ENCODE measurements around the gene COL9A3. TPM values are rescaled to one million over a fixed set of nuclear protein-coding genes. Genes with fewer than 3 reads are reported as not detected.
A peak's percentile ranks its signal among the peaks of the same experiment; 100 is the strongest.

COL9A3 gene
- total RNA-seq, 1 donor from 2014 or later: 10.5 TPM

DNA sequence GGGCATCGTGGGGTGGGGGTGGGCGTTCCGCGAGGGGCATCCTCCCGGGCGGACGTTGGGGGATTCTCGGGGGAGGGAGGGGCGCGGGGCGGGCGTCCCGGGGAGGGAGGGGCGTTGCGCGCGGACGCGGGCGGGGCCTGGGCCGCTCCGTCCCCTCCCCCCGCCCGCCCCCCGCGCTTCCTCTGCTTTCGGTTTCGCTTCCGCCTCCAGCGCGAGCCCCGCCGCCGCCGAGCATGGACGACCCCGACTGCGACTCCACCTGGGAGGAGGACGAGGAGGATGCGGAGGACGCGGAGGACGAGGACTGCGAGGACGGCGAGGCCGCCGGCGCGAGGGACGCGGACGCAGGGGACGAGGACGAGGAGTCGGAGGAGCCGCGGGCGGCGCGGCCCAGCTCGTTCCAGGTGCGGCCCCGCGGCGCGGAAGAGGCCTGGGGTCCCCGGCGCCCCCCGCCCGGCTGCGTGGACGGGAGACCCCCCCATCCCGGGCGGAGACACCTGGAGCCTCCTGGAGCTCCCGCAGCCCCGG, 12.2 kb upstream of the COL9A3 start, which contains the start of gene OGFR:
TSS of gene OGFR (plus strand) at position 209 of the 528 bp plus-strand sequence. CDS start at position 234, 25 bp downstream.
- H3K4me2 ChIP-seq: peak within 1 kb of the TSS; percentile 87
- H3K9ac ChIP-seq: no peak within 1 kb of the TSS
- H4K20me1 ChIP-seq (ENCODE audit: low read depth): peaks cover 36% of the 10 kb centered on the region
- TF ChIP-seq, protein P1, sequence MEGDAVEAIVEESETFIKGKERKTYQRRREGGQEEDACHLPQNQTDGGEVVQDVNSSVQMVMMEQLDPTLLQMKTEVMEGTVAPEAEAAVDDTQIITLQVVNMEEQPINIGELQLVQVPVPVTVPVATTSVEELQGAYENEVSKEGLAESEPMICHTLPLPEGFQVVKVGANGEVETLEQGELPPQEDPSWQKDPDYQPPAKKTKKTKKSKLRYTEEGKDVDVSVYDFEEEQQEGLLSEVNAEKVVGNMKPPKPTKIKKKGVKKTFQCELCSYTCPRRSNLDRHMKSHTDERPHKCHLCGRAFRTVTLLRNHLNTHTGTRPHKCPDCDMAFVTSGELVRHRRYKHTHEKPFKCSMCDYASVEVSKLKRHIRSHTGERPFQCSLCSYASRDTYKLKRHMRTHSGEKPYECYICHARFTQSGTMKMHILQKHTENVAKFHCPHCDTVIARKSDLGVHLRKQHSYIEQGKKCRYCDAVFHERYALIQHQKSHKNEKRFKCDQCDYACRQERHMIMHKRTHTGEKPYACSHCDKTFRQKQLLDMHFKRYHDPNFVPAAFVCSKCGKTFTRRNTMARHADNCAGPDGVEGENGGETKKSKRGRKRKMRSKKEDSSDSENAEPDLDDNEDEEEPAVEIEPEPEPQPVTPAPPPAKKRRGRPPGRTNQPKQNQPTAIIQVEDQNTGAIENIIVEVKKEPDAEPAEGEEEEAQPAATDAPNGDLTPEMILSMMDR (IDR thresholded peaks at IDR 0.05): no peak
- TF ChIP-seq EZH2 (IDR thresholded peaks at IDR 0.05): no peak
- H3K27ac ChIP-seq: no peak within 1 kb of the TSS
- DNase-seq (ENCODE audit: low spot score): peak; percentile 74
- no peaks in the 10 kb centered on the region for H3K79me2 ChIP-seq (ENCODE audit: low read depth)
- peak within 1 kb of the TSS; percentile 90 for H3K4me3 Mint-ChIP-seq
- no peaks in the 10 kb centered on the region for H3K36me3 ChIP-seq
- no peaks in the 10 kb centered on the region for H3K9me3 ChIP-seq (ENCODE audit: low read depth)
- peaks cover 4% of the 10 kb centered on the region for H3K36me3 Mint-ChIP-seq
- H3K27ac Mint-ChIP-seq: no peak within 1 kb of the TSS
- H3K9me3 Mint-ChIP-seq: no peaks in the 10 kb centered on the region
- peaks cover 21% of the 10 kb centered on the region for H3K27me3 Mint-ChIP-seq (ENCODE audit: insufficient read depth, low read depth)
- peaks cover 13% of the 10 kb centered on the region for H3K4me1 ChIP-seq
- peaks cover 38% of the 10 kb centered on the region for H3F3A ChIP-seq (ENCODE audit: low read depth)
- peak within 1 kb of the TSS; percentile 83 for H3K4me3 ChIP-seq
- H3K27me3 ChIP-seq: peaks cover 22% of the 10 kb centered on the region
- peak within 1 kb of the TSS; percentile 77 for H2AFZ ChIP-seq (replicated peaks)
- peaks cover 32% of the 10 kb centered on the region for H3K4me1 Mint-ChIP-seq

DNA sequence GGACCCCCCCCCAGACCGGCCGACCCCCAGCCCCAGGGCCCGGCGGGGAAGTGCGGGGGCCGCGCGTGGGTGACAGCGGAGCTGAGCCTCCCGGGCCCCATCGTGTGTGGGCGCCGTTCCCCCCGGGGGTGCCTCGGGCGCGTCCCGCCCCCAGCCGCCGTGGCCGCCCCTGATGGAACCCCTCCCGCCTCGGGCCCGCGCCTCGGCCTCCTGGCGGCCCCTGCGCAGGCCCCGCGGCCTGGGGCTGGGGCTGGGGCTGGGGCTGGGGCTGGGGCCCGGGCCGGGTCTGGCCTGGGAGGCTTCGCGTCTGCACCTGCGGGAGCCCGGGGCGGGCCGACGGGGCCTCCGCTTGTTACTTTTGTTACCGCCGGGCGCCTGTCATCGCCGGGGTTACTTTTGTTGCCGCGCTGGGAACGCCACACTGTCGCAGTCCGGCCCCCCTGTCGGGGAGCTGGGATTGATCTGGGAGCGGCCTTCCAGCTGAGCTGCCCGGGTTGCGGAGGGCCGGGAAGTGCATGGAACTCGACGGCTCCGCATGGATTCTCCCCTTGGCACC, 11.6 kb upstream of the COL9A3 start:
- H3F3A ChIP-seq (ENCODE audit: low read depth): peaks cover 38% of the 10 kb centered on the region
- H3K4me3 ChIP-seq: peak overlapping the region; percentile 83
- peaks cover 17% of the 10 kb centered on the region for H3K27me3 Mint-ChIP-seq (ENCODE audit: insufficient read depth, low read depth)
- peaks cover 29% of the 10 kb centered on the region for H3K4me1 Mint-ChIP-seq
- H3K27ac ChIP-seq: no peak overlapping the region
- peaks cover 13% of the 10 kb centered on the region for H3K4me1 ChIP-seq
- no peak overlapping the region for H3K27ac Mint-ChIP-seq
- no peaks in the 10 kb centered on the region for H3K9me3 Mint-ChIP-seq
- H2AFZ ChIP-seq (replicated peaks): no peak overlapping the region
- H3K9me3 ChIP-seq (ENCODE audit: low read depth): no peaks in the 10 kb centered on the region
- peak overlapping the region; percentile 85 for H3K4me3 Mint-ChIP-seq
- H3K36me3 Mint-ChIP-seq: peaks cover 1% of the 10 kb centered on the region
- no peak overlapping the region for H3K9ac ChIP-seq
- TF ChIP-seq EZH2 (IDR thresholded peaks at IDR 0.05): no peak
- no peak for TF ChIP-seq EZH2phosphoT487 (IDR thresholded peaks at IDR 0.05)
- TF ChIP-seq, protein P1 (IDR thresholded peaks at IDR 0.05): no peak
- no peaks in the 10 kb centered on the region for H3K36me3 ChIP-seq
- peaks cover 37% of the 10 kb centered on the region for H4K20me1 ChIP-seq (ENCODE audit: low read depth)
- H3K4me2 ChIP-seq: peak overlapping the region; percentile 87
- H3K27me3 ChIP-seq: peaks cover 22% of the 10 kb centered on the region
- peak; percentile 74 for DNase-seq (ENCODE audit: low spot score)
- no peaks in the 10 kb centered on the region for H3K79me2 ChIP-seq (ENCODE audit: low read depth)

DNA sequence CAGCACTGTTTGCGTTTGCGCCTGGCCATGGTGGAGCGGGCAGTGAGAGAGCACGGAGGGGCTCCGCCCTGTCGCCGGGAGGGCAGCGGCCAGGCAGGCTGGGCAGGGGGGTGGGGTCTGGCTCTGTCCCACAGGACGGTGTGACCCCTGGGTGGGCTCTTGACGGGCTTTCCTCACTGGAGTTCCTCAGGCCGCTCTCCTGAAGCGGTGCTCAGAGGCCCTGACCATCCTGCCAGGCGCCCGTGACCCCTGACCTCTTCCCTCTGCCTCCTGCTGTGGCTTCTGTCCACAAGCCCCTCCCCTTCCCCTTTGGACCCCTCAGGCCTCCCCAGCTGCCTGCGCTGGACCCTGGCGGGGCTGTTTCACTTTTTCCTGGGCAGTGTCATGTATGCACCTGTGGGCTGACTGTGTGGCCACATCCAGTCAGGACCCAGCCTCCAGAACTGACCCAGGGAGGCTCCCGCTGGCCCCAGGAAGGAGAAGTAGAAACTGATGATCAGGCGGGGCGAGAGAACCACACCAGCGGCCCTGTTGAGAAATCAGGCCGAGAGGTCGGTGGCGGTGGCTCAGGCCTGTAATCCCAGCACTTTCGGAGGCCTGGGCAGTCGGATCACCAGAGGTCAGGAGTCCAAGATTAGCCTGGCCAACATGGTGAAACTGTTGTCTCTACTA, 11.0 kb upstream of the COL9A3 start:
- Mint-ChIP-seq H3K9me3 (no peaks in the 10 kb centered on the region), H3K27ac (peak overlapping the region; percentile 60), H3K27me3 (ENCODE audit: insufficient read depth, low read depth) (peaks cover 17% of the 10 kb centered on the region), H3K4me1 (peaks cover 28% of the 10 kb centered on the region), H3K36me3 (no peaks in the 10 kb centered on the region), H3K4me3 (peak overlapping the region; percentile 85)
- H3F3A ChIP-seq (ENCODE audit: low read depth): peaks cover 38% of the 10 kb centered on the region
- H3K4me3 ChIP-seq: peak overlapping the region; percentile 83
- no peak for TF ChIP-seq EZH2 (IDR thresholded peaks at IDR 0.05)
- TF ChIP-seq EZH2phosphoT487 (IDR thresholded peaks at IDR 0.05): no peak
- TF ChIP-seq, protein P1 (IDR thresholded peaks at IDR 0.05): no peak
- H3K9me3 ChIP-seq (ENCODE audit: low read depth): no peaks in the 10 kb centered on the region
- H3K27ac ChIP-seq: no peak overlapping the region
- H3K79me2 ChIP-seq (ENCODE audit: low read depth): no peaks in the 10 kb centered on the region
- peaks cover 22% of the 10 kb centered on the region for H3K27me3 ChIP-seq
- H3K4me1 ChIP-seq: peaks cover 13% of the 10 kb centered on the region
- H4K20me1 ChIP-seq (ENCODE audit: low read depth): peaks cover 37% of the 10 kb centered on the region
- no peak overlapping the region for H3K9ac ChIP-seq
- H2AFZ ChIP-seq (replicated peaks): no peak overlapping the region
- DNase-seq (ENCODE audit: low spot score): peak; percentile 84
- H3K36me3 ChIP-seq: no peaks in the 10 kb centered on the region
- H3K4me2 ChIP-seq: peak overlapping the region; percentile 87

All from neural progenitor cell (in vitro differentiated cells).